SH-SY5Y (cell line): ENCODE measurements around the gene DHRS2.

Experiments
- GATA2 ChIP-seq: IDR thresholded peaks from 2 replicates; pipeline ENCODE4 v1.6.1; 2011; ENCODE audit warnings: mild to moderate bottlenecking, low read depth, low read length
- GATA3 ChIP-seq: IDR thresholded peaks from 2 replicates; pipeline ENCODE4 v1.6.1; 2011; ENCODE audit warnings: low read depth, mild to moderate bottlenecking, low read length, moderate library complexity

DNA sequence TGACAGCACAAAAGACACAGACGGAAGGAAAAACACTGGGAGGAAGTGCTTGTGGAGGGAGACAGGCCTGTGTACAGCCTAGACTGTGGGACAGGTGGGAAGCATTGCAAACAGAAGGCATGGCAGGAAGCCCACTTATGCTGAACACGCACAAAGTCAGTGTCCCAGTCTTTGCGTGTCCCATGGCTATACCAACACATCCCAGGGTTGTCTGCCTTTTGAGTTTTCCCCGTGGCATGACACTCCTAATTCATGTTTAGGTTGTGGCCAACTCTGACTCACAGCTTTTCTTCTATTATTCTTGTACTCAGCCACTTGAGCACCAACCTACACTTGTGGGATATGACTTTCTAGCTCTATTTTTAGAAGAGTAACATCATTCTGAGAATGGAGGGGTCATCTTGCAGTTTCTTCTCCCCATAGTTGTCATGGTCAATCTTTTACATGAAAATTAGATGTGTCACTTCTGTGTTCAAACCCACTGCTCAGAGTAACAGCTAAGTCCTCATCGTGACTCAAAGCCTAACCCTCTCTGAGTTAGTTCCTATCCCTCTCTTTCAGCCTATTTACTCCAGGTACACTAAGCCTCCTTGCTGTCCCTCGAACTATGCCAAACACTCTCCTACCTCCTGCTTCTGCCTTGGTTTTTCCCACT is 30.1 kb upstream of the DHRS2 start:
- TF ChIP-seq GATA2 (no peak), GATA3 (no peak)
